Renal cortical epithelial cell (primary cell): Measurements from ENCODE around the gene RXFP4. TPM values are rescaled to one million over a fixed set of nuclear protein-coding genes. Genes with fewer than 3 reads are reported as not detected.

ENCODE experiments used
- DNase-seq: peaks from one replicate; pipeline ENCODE4 v3.0.0-alpha.2; 2011; ENCODE audit warnings: low read depth
- total RNA-seq: library from RNA; depleted of rRNA; stranded (reverse); fragments of >200 nt; gene quantifications from 2 replicates; pipeline ENCODE4 v1.2.3, GENCODE V29; 2014

The RXFP4 gene
- total RNA-seq, 1 donor from 2014 or later = not detected

- DNase-seq = no peak
Measured at GRCh38 chr1:155960081-155960745, 18.8 kb downstream of the RXFP4 start.

GRCh38 chr1:155961937-155962336 lies 20.5 kb downstream of the RXFP4 start:
- peak; percentile 96 for DNase-seq

- DNase-seq = peak; percentile 64
Measured at GRCh38 chr1:155962599-155963211, 21.3 kb downstream of the RXFP4 start.

GRCh38 chr1:155964193-155964592 lies 22.8 kb downstream of the RXFP4 start:
- DNase-seq = no peak

GRCh38 chr1:155966135-155966534 lies 24.7 kb downstream of the RXFP4 start:
- no peak for DNase-seq

- DNase-seq = no peak
Measured at GRCh38 chr1:155966750-155967149, 25.3 kb downstream of the RXFP4 start.

GRCh38 chr1:155967341-155968050 lies 26.1 kb downstream of the RXFP4 start:
- no peak for DNase-seq

GRCh38 chr1:155968051-155968400 lies 26.6 kb downstream of the RXFP4 start:
- DNase-seq = no peak

- DNase-seq = no peak
Measured at GRCh38 chr1:155968670-155969069, 27.2 kb downstream of the RXFP4 start.

- no peak for DNase-seq
Measured at GRCh38 chr1:155969377-155969791, 27.9 kb downstream of the RXFP4 start.

GRCh38 chr1:155970531-155971167 lies 29.2 kb downstream of the RXFP4 start:
- peak; percentile 57 for DNase-seq

GRCh38 chr1:155971910-155972809 lies 30.7 kb downstream of the RXFP4 start:
- DNase-seq = no peak

- no peak for DNase-seq
Measured at GRCh38 chr1:155973723-155974122, 32.3 kb downstream of the RXFP4 start.

- no peak for DNase-seq
Measured at GRCh38 chr1:155974208-155975115, 33.0 kb downstream of the RXFP4 start.

GRCh38 chr1:155975375-155976061 lies 34.1 kb downstream of the RXFP4 start:
- DNase-seq = no peak

GRCh38 chr1:155976062-155976912 lies 34.8 kb downstream of the RXFP4 start:
- DNase-seq = peak; percentile 35

GRCh38 chr1:155976913-155977689 lies 35.7 kb downstream of the RXFP4 start:
- no peak for DNase-seq

GRCh38 chr1:155977690-155978324 lies 36.4 kb downstream of the RXFP4 start:
- DNase-seq = no peak
